ENCODE measurements around the gene LARP1. TPM values are rescaled to one million over a fixed set of nuclear protein-coding genes. Genes with fewer than 3 reads are reported as not detected.
A peak's percentile ranks its signal among the peaks of the same experiment; 100 is the strongest.

Gene LARP1
- total RNA-seq, 1 experiment from 2014 or later = 63.9 TPM

- peak overlapping the region; percentile 93 for H3K4me3 ChIP-seq (ENCODE audit: low read length)
- intact Hi-C loops (cut with micrococcal nuclease) = no loop called here
- CTCF ChIA-PET = interaction anchor here (0.6 kb wide), 1 partner anchor 90 kb away, joined by 5 read pairs; no protein-coding TSS in a partner anchor
- peak overlapping the region; percentile 81; the same call in 1 of the 2 replicates for H3K9ac ChIP-seq (ENCODE audit: low read length)
- no peak overlapping the region for H3K27ac ChIP-seq (ENCODE audit: low read length)
- no peak overlapping the region for H2AFZ ChIP-seq (ENCODE audit: low read length)
- no peaks in the 10 kb centered on the region; the same call in 1 of the 2 replicates for H3K36me3 ChIP-seq (ENCODE audit: low read depth, low read length)
- DNase-seq (peak; percentile 13), ATAC-seq (no peak)
- TF ChIP-seq CTCF (conservative IDR thresholded peaks at IDR 0.05; ENCODE audit: low read depth, low read length) (no peak), EZH2 (IDR thresholded peaks at IDR 0.05; ENCODE audit: low read length, unreplicated experiment) (no peak), EZH2phosphoT487 (IDR thresholded peaks at IDR 0.05; ENCODE audit: borderline replicate concordance, low read length) (no peak)
- BruUV-seq (replicated peaks) = no TSS peak
- H3K9me2 ChIP-seq (replicated peaks; ENCODE audit: low read length) = no peaks in the 10 kb centered on the region
- POLR2A ChIA-PET (ENCODE audit: unreplicated experiment) = interaction anchor here (0.6 kb wide), 1 partner anchor 177 kb away, joined by 15 read pairs; no protein-coding TSS in a partner anchor
- H3K4me2 ChIP-seq (ENCODE audit: low read length) = peak overlapping the region; percentile 95
- H3K9me3 ChIP-seq (ENCODE audit: low read length) = no peaks in the 10 kb centered on the region
- no peaks in the 10 kb centered on the region for H3F3A ChIP-seq (ENCODE audit: low read length, unreplicated experiment)
- H3K79me2 ChIP-seq (ENCODE audit: low read length) = peaks cover 55% of the 10 kb centered on the region
- no peaks in the 10 kb centered on the region for H4K20me1 ChIP-seq (ENCODE audit: low read length)
- H3K4me1 ChIP-seq (ENCODE audit: insufficient read depth, low read length) = peaks cover 11% of the 10 kb centered on the region; the same call in 1 of the 2 replicates
- no peaks in the 10 kb centered on the region for H3K27me3 ChIP-seq (ENCODE audit: low read length)
These were observed 104.9 kb downstream of the LARP1 start for GRCh38 chr5:154860123-154860522.

- H3K4me2 ChIP-seq (ENCODE audit: low read length) = peak overlapping the region; percentile 95
- no peaks in the 10 kb centered on the region for H4K20me1 ChIP-seq (ENCODE audit: low read length)
- intact Hi-C loops (cut with micrococcal nuclease) = no loop called here
- CTCF ChIA-PET = no interaction called here
- BruUV-seq (replicated peaks) = no TSS peak
- no peaks in the 10 kb centered on the region for H3K27me3 ChIP-seq (ENCODE audit: low read length)
- peaks cover 55% of the 10 kb centered on the region for H3K79me2 ChIP-seq (ENCODE audit: low read length)
- no peaks in the 10 kb centered on the region for H3K9me2 ChIP-seq (replicated peaks; ENCODE audit: low read length)
- ATAC-seq = no peak
- H3K9me3 ChIP-seq (ENCODE audit: low read length) = no peaks in the 10 kb centered on the region
- no peaks in the 10 kb centered on the region for H3F3A ChIP-seq (ENCODE audit: low read length, unreplicated experiment)
- no peak overlapping the region for H2AFZ ChIP-seq (ENCODE audit: low read length)
- TF ChIP-seq EZH2 (IDR thresholded peaks at IDR 0.05; ENCODE audit: low read length, unreplicated experiment) (no peak), CTCF (conservative IDR thresholded peaks at IDR 0.05; ENCODE audit: low read depth, low read length) (no peak), EZH2phosphoT487 (IDR thresholded peaks at IDR 0.05; ENCODE audit: borderline replicate concordance, low read length) (no peak)
- H3K4me3 ChIP-seq (ENCODE audit: low read length) = peak overlapping the region; percentile 93; the same call in 1 of the 2 replicates
- POLR2A ChIA-PET (ENCODE audit: unreplicated experiment) = no interaction called here
- no peak overlapping the region for H3K27ac ChIP-seq (ENCODE audit: low read length)
- no peak for DNase-seq
- no peaks in the 10 kb centered on the region; the same call in 1 of the 2 replicates for H3K36me3 ChIP-seq (ENCODE audit: low read depth, low read length)
- H3K4me1 ChIP-seq (ENCODE audit: insufficient read depth, low read length) = peaks cover 11% of the 10 kb centered on the region; the same call in 1 of the 2 replicates
- H3K9ac ChIP-seq (ENCODE audit: low read length) = no peak overlapping the region
These were observed 105.6 kb downstream of the LARP1 start for GRCh38 chr5:154860765-154861164.

- CTCF ChIA-PET = no interaction called here
- no TSS peak for BruUV-seq (replicated peaks)
- POLR2A ChIA-PET (ENCODE audit: unreplicated experiment) = no interaction called here
These were observed 106.8 kb downstream of the LARP1 start for GRCh38 chr5:154861946-154862345.

More at GRCh38 chr5:154861946-154862345, 106.8 kb downstream of the LARP1 start:
- no peaks in the 10 kb centered on the region; the same call in 1 of the 2 replicates for H3K36me3 ChIP-seq (ENCODE audit: low read depth, low read length)
- DNase-seq (no peak), ATAC-seq (no peak)
- no peaks in the 10 kb centered on the region for H3K9me3 ChIP-seq (ENCODE audit: low read length)
- H3K9me2 ChIP-seq (replicated peaks; ENCODE audit: low read length) = no peaks in the 10 kb centered on the region
- peaks cover 9% of the 10 kb centered on the region; the same call in 1 of the 2 replicates for H3K4me1 ChIP-seq (ENCODE audit: insufficient read depth, low read length)
- TF ChIP-seq EZH2 (IDR thresholded peaks at IDR 0.05; ENCODE audit: low read length, unreplicated experiment) (no peak), CTCF (conservative IDR thresholded peaks at IDR 0.05; ENCODE audit: low read depth, low read length) (no peak), EZH2phosphoT487 (IDR thresholded peaks at IDR 0.05; ENCODE audit: borderline replicate concordance, low read length) (no peak)
- peaks cover 55% of the 10 kb centered on the region for H3K79me2 ChIP-seq (ENCODE audit: low read length)
- no peak overlapping the region for H3K4me2 ChIP-seq (ENCODE audit: low read length)
- H3K27ac ChIP-seq (ENCODE audit: low read length) = no peak overlapping the region
- H3K9ac ChIP-seq (ENCODE audit: low read length) = no peak overlapping the region
- H4K20me1 ChIP-seq (ENCODE audit: low read length) = no peaks in the 10 kb centered on the region
- H2AFZ ChIP-seq (ENCODE audit: low read length) = no peak overlapping the region
- no peaks in the 10 kb centered on the region for H3K27me3 ChIP-seq (ENCODE audit: low read length)
- intact Hi-C loops (cut with micrococcal nuclease) = no loop called here
- no peaks in the 10 kb centered on the region for H3F3A ChIP-seq (ENCODE audit: low read length, unreplicated experiment)
- H3K4me3 ChIP-seq (ENCODE audit: low read length) = no peak overlapping the region
